ENCODE measurements around the gene IGSF3.

DNA sequence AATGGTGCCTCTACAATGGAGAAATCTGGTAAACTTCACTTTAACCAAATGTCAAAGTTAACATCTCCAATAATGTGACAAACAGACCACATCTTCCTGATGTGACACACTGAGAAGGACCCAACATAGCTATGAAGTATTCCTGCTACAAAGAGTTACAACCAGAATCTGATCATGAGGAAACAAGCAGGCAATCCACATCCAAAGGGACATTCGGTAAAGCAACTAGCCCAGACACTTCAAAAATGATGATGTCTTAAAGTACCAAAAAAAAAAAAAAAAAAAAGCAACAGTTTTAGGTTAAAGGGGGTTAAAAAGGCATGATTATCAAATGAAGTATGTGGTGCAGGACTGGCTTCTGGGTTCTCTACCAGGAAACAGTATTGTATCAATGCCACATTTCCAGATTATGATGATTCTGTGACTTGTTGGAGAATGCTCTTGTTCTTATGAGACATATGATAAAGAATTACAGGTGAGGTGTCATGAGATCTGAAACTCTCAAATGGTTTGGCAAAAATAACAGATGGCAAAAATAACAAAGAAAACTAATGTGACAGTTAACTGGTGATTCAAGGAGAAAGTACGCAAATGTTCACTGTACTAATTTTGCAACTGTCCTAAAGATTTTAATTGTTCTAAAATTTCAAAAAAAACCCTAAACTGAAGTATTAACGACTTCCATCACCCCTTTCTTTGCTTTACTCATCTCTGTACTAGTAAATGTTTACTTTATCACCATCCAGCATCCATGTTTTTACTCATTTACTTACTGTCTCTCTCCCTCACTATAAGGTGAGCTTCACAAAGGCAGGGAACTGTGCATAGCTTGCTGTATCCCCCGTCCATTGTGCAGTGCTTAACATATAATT, 99.5 kb downstream of the IGSF3 start:
- TF ChIP-seq, protein P1, sequence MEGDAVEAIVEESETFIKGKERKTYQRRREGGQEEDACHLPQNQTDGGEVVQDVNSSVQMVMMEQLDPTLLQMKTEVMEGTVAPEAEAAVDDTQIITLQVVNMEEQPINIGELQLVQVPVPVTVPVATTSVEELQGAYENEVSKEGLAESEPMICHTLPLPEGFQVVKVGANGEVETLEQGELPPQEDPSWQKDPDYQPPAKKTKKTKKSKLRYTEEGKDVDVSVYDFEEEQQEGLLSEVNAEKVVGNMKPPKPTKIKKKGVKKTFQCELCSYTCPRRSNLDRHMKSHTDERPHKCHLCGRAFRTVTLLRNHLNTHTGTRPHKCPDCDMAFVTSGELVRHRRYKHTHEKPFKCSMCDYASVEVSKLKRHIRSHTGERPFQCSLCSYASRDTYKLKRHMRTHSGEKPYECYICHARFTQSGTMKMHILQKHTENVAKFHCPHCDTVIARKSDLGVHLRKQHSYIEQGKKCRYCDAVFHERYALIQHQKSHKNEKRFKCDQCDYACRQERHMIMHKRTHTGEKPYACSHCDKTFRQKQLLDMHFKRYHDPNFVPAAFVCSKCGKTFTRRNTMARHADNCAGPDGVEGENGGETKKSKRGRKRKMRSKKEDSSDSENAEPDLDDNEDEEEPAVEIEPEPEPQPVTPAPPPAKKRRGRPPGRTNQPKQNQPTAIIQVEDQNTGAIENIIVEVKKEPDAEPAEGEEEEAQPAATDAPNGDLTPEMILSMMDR (conservative IDR thresholded peaks at IDR 0.05; ENCODE audit: low read depth, low read length), result no peak
- TF ChIP-seq EZH2 (IDR thresholded peaks at IDR 0.05; ENCODE audit: borderline replicate concordance, low read depth, low read length, poor library complexity, severe bottlenecking), result no peak

Measured in A673 (cell line).